Activated T-cell treated with anti-CD3 and anti-CD28 coated beads for 24 hours (primary cell): Measurements from ENCODE around the gene ADAT3.
A peak's percentile ranks its signal among the peaks of the same experiment; 100 is the strongest.
"Not testable (repeated sequence)": the region's sequence is repeated elsewhere in the genome, so short reads cannot be mapped to it uniquely, and the experiment has no call there.

Experiments used
- DNase-seq: peaks from one replicate; pipeline ENCODE4 v3.0.0-alpha.2; 2020; ENCODE audit warnings: low read depth

ADAT3 gene

DNA sequence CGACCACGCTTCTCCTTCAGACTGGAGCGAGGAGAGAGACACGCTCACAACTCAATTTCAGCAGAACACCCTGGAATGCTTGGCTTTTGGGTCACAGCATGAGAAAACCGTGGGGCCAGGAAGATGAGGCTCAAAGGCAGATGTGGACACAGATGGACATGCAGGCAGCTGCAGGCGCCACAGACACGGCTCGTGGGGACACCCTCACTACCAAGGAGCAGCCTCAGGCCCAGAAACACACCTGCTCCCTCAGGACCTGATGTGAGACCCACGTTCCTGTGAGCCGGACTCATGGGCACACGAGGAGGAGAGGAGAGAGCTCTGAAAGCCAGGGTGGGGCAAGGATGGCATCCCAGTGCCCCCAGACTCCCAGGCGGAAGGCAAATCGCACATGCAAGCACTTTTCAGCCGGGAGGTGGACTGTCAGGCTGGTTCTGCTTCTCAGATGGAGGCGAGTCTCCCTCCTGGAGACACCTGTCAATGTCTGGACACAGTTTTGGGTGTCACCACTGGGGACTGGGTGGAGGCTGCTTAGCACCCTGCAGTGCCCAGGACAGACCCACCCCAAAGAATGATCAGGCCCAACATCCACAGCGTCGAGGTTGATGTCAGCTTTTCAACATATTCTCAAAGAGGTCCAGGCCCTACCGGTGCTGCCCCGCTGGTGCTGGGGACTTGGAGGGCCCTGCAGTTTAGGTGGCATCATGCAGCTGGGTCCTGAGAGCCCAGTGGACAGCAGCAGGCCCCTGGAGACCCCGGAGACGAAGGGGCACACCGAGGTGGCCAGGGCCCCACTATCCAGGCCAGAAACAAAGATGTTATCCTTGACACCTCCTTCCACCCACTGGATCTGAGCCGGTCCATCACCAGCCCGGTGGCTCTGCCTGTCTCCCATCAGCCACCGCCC, 22.2 kb upstream of the ADAT3 start:
- DNase-seq = no peak

DNA sequence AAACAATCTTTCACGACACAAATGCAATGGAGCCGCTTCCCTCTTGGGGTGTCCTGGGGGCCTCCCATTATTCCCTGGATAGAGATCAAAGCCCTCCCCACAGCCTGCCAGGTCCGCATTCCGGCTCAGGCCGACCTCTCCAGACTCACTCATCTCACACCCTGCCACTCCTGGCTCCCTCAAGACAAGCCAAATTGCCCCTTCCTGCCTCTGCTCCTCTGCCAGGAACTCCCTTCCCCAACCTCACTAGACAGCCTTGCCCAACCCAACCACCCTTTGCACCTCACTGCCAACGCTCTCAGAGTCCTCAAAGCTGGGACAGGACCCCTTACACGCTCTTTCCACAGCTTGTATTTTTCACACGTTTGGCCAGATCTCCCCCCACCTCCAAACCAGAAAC, 21.4 kb upstream of the ADAT3 start:
- DNase-seq = no peak

DNA sequence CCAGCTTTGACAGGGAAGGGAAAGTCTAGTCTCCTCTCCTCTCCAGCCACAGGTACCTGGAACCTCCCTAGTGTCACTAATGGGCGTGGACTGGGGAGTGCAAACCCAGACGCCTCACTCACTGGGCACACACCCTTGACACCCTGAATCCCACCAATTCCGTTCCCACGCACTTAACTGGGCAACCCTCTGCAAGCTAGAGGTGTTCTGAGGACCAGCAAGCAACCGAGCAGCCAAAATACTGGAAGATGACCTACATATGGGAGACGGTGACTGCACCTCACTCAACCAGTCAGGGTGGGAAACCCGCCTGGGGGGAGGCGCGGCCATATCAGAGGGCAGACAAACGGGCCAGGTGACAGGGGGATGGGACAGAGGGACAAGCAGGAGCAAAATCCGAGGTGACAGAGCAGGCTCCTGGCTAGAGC, 20.9 kb upstream of the ADAT3 start:
- no peak for DNase-seq

DNA sequence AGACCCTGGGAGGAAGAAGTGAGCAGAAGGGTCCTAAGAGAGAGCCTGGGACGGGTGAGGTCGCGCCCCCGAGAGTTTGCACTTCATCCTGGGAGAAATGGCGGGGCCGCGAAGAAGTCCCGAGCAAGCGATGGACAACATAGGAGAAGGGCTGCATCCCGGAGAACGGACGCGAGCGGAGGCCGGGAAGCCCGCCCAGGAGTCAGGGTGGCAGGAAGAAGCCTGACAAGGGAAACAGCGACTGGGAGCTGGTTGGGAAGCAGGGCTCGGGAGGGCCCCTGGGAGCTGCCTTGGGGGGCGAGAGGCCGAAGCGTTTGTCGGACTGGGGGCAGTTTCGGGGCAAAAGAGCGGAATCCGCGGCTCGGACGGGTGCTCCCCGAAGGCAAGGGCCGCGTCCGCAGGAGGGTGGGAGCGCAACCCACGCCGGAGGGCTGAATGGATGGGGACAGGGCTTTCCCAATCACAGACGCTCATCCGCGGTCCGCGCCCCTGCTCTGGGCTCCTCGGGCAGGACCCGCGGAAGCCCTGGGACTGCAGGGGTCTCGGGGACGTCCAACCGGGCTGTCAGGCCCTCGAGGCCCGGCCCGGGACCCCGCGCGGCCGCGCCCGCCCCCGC, 20.4 kb upstream of the ADAT3 start:
- DNase-seq = no peak

DNA sequence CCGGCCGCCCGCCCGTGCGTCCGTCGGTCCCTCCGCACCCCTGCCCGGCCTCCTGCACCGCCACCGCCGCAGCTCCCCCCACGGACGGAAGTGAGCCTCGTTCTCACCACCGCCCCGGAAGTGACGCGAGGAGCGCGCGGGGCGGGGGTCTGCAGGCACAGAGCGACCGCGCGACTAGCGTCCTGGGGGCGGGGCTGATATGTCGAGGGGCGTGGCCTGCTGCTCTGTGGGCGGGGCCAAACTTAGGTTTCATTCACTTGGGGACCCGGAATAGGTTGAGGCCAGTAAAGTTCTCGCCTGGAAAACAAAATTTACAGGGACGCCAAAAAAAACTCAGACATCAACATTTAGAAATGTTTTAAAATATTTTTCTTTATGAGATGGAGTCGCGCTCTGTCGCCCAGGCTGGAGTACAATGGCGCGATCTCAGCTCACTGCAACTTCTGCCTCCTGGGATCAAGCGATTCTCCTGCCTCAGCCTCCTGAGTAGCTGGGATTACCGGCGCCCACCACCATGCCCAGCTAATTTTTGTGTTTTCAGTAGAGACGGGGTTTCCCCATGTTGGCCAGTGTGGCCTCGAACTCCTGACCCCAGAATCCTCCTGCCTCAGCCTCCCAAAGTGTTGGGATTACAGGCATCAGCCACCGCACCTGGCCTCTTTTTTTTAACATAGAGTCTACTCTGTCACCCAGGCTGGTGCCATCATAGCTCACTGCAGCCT, 19.6 kb upstream of the ADAT3 start, which contains the start of gene ABHD17A:
Gene ABHD17A (minus strand): TSS at position 99 of the 722 bp plus-strand sequence. CDS start 3,930 bp downstream, outside the sequence.
- DNase-seq = peak; percentile 93

DNA sequence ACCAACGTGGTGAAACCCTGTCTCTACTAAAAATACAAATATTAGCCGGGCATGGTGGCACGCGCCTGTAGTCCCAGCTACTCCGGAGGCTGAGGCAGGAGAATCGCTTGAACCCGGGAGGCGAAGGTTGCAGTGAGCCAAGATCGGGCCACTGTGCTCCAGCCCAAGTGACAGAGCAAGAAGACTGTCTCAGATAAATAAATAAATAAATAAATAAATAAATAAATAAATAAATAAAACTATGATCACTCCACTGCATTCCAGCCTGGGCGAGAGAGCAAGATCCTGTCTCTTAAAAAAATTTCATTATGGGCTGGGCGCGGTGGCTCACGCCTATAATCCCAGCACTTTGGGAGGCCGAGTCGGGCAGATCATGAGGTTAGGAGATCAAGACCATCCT, 18.8 kb upstream of the ADAT3 start:
- DNase-seq = not testable (repeated sequence)

DNA sequence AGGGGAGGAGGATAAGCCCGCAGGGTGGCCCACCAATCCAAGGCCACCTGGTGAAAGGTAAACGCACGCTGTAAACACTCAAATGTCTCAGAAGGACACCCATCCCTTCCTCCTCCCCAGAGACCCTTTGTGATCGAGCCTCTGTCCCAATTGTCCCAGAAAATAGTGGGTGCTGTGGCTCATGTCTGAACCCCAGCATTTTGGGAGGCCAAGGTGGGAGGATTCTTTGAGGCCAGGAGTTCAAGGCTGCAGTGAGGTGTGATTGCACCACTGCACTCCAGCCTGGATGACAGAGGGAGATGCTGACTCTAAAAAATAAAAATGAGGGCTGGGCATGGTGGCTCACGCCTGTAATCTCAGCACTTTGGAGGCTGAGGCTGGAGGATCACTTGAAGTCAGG, 16.8 kb upstream of the ADAT3 start:
- no peak for DNase-seq

DNA sequence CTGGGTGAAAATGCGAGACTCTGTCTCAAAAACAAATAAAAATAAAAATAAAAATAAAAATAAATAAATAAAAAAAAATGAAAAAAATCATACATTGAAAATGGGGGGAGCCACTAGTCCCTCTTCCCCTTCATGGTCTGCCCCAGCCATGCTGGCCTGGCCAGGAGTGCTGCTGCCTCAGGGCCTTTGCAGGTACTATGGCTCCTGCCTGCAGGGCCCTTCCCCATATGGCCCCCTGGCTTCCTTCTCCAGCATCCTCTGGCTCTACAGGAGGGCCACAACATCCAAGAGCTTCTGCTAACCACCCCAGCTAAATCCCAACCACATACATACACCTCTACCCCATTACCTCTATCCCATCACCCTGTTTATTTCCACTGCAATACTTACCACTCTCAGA, 15.3 kb upstream of the ADAT3 start:
- DNase-seq = no peak

DNA sequence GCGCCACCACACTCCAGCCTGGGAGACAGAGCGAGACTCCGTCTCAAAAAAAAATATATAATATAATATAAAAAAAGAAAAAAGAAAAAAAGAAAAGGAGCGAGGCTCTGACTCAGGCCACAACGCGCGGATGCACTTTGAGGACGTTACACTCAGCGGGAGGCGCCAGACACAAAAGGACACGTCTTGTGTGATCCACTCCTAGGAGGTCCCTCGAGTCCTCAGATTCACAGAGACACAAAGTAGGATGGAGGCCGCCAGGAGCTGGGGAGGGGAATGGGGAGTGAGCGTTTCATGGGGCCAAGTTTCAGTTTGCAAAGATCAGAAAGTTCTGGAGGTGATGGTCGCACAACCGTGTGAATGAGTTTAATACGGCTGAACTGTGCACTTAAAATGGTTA, 11.4 kb upstream of the ADAT3 start:
- no peak for DNase-seq

DNA sequence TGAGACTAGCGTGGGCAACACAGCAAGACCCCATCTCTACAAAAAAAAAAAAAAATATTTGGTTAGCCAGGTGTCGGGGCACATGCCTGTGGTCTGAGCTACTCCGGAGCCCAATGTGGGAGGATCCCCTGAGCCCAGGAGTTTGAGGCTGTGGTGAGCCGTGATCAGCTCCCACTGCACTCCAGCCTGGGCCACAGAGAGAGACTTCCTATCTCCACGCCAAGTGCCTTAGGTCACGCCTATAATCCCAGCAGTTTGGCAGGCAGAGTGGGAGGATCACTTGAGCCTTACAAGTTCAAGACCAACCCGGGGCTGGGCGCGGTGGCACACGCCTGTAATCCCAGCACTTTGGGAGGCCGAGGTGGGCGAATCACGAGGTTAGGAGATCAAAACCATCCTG, 8.7 kb upstream of the ADAT3 start:
- no peak for DNase-seq

DNA sequence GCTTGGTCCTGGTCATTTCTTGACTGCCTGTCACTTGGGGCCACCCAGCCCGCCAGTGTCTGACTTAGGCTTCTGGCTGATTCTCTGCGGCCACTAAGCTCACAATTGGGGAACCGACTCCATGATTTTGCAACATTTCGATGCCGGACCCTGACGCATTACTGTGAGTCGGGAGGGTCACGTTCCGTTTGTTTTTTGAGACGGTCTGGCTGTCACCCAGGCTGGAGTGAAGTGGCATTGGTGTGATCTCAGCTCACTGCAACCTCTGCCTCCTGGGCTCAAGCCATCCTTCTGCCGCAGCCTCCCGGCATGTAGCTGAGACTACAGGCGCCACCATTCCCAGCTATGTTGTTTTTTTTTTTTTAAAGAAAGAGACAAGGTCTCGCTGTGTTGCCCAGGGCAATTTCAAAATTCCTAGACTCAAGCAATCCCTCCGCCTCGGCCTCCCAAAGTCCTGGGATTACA, 3.2 kb upstream of the ADAT3 start:
- DNase-seq = no peak

DNA sequence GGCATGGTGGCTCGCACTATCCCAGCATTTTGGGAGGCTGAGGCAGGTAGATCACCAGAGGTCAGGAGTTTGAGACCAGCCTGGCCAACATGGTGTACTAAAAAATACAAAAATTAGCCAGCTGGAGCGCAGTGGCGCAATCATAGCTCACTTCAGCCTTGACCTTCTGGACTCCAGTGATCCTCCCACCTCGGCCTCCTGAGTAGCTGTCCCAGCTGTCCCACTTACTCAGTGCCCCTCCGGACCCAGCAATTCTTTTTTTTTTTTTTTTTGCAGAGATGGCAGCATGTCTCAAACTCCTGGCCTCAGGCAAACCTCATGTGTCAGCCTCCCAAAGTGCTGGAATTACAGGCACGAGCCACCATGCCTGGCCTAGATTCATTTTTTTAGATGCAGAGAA, 2.3 kb upstream of the ADAT3 start:
- no peak for DNase-seq

DNA sequence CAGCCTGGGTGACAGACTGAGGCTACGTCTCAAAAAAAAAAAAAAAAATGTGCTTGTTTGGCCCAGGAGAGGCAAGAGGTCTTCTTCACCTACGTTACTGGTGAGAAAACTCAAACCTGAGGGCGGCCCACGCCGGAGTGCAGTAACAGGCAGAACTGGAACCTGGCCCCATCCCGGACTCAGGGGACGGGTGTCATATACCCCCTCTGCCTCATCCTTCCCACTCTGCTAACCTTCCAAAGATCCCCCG, 414 bp upstream of the ADAT3 start:
- DNase-seq = no peak

DNA sequence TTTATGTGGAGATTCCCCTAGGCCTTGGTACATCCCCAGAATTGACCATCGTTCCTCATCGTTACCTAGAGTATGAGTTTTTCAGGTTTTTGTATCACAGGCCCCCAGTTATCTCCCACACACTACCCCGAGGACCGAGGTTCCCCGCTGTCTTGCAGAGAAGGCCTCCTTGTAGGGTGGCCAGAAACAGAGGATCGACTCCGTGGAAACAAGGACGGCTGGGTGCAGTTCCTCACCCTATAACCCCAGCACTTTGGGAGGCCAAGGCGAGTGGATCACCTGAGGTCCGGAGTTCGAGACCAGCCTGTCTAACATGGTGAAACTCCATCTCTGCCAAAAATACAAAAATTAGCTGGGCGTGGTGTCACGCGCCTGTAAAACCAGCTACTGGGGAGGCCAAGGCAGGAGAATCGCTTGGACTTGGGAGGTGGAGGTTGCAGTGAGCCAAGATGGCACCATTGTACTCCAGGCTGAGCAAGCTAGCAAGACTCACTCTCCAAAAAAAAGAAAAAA, 720 bp downstream of the ADAT3 start:
- no peak for DNase-seq

DNA sequence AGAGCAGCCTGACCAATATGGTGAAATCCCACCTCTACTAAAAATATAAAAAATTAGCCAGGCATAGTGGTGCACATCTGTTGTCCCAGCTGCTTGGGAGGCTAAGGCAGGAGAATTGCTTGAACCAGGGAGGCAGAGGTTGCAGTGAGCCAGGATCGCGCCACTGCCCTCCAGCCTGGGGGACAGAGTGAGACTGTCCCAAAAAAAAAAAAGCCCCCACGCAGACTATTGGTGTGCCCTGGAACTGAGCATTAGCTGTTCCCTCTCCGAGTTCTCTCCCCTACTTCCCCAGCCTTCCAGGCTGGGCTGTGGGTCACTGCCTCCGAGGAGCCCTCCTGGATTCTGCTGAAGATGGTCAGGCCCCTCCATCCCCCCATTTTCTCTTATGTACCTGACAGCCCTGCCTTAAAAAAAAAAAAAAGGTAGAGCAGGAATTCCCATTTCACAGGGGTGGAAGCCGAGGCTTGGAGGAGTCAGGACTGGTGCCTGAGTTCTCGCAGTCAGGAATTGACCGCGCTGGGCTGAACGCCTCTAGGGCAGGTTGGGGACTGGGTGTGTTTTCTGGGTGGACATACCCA, 1.9 kb downstream of the ADAT3 start:
- DNase-seq = no peak

DNA sequence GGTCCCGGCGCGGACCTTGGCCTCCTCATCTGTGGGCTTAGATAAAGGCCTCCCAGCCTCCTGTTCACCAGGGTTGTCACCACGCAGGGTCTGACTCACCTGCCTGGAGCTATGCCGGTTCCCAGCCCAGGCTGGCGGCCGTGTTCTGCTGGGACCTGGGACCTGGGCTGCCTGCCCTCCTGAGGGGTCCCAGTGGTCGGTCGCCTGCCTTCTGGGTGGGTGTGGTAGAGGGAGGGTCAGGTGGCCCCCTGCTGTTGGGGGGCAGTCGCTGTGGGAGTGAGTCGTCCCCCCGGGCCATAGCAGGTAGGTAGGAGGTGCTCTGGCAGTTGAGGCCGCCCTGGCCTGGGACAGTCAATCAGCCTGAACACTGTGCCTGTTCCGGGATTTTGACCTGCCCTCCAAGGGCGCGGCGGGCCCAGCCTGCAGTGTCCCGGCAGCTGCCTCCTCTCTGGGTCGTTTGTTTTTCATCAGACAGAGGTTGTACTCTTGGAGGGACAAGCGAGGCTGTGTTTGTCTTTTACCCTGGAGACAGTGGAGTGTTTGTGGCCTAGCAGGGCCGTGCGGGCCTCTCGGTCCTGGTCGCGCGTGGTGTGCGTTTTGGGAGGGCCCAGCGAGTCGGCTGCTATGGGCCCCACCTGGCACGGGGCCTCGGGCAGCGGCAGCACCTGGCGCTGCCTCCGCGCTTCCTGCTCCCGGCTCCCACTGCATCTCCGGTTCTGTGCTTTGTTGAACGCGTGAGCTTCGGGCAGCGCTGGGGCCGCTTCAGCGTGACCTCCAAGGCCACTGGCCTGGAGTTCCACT, 2.6 kb downstream of the ADAT3 start:
- no peak for DNase-seq

DNA sequence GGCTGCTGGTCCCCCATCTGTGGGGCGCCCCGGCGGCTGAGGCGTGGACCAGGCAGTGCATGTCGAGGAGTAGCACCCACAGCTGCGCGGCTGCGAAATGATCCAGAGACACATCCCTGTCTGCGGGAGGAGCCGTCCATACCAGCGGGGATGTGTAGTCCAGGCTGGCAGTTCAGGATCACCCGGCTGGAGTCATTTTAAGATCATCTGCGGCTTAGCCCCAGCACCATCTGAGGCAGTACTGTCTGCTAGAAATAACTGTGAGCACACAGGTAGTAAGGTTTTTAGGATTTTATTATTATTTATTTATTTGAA, 3.1 kb downstream of the ADAT3 start:
- no peak for DNase-seq

DNA sequence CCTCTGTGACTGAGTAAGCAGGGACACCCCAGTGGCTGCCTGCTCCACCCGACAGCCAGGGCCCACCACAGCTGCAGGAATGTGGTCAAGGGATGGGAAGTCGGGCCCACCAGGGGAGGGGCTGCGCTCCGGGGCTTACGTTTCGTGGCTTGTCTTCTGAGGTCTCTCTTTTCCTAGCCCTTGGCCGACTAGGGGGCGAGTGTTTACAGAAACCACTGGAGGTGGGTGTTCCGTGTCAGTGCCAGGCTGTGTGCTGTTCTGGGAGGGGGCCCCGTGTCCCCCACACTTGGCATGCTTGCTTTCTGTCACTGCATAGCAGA, 4.5 kb downstream of the ADAT3 start:
- no peak for DNase-seq

DNA sequence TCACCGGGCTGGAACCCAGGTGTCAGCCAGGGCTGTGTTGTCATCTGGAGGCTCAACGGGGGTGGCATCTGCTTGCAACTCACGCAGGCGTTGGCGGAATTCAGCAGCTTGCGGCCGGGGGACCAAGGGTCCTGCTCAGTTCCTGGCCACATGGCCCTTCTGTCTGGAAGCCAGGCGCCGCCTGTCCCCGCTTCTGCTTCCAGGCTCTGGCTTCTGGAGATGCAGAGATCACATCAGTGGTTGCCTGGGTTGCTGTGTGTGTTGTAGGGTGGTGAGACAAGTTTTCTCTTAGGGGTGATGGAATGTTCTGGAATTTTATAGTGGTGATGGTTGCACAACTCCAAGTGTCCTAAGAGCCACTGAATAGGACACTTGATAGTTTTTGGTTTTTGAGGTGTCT, 5.0 kb downstream of the ADAT3 start:
- DNase-seq = no peak

DNA sequence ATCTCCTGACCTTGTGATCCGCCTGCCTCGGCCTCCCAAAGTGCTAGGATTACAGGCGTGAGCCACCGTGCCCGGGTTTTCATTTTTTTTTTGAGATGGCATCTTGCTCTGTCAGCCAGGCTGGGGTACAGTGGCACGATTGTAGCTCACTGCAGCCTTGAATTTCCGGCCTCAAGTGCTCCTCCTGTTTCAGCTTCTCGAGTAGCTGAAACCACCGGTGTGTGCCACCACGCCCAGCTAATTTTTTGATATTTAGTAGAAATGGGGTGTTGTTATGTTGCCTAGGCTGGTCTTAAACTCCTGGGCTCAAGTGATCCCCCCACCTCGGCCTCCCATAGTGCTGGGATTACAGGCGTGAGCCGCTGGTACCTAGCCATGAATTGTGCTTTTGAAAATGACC, 5.9 kb downstream of the ADAT3 start:
- DNase-seq = no peak

DNA sequence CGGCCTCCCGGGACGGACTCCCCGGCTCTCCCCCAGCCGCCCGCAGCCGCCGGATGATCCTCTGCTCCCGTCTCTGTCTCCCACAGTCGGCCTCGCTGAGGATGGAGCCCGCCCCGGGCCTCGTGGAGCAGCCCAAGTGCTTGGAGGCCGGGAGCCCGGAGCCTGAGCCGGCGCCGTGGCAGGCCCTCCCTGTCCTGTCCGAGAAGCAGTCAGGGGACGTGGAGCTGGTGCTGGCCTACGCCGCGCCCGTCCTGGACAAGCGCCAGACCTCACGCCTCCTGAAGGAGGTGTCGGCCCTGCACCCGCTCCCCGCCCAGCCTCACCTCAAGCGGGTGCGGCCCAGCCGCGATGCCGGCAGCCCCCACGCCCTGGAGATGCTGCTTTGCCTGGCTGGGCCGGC, 6.8 kb downstream of the ADAT3 start:
- no peak for DNase-seq
